GM04503 (cell line): ENCODE results near the gene NKX2-3.
A peak's percentile ranks its signal among the peaks of the same experiment; 100 is the strongest.

Experiments
- DNase-seq: peaks from one replicate; pipeline ENCODE4 v3.0.0-alpha.2; 2012; ENCODE audit warnings: low read depth

Gene NKX2-3

GRCh38 chr10:99539120-99539519 lies 6.4 kb downstream of the NKX2-3 start:
- no peak for DNase-seq

GRCh38 chr10:99539820-99540219 lies 7.1 kb downstream of the NKX2-3 start:
- DNase-seq = no peak

GRCh38 chr10:99540306-99540656 lies 7.5 kb downstream of the NKX2-3 start:
- no peak for DNase-seq

GRCh38 chr10:99540657-99541531 lies 8.2 kb downstream of the NKX2-3 start:
- no peak for DNase-seq

- no peak for DNase-seq
Measured at GRCh38 chr10:99544322-99544721, 11.6 kb downstream of the NKX2-3 start.

GRCh38 chr10:99548041-99548530 lies 15.3 kb downstream of the NKX2-3 start:
- no peak for DNase-seq

GRCh38 chr10:99551158-99551557 lies 18.4 kb downstream of the NKX2-3 start:
- DNase-seq = peak; percentile 21

GRCh38 chr10:99551616-99552015 lies 18.9 kb downstream of the NKX2-3 start:
- no peak for DNase-seq

- no peak for DNase-seq
Measured at GRCh38 chr10:99555371-99555770, 22.6 kb downstream of the NKX2-3 start.

GRCh38 chr10:99555825-99556523 lies 23.2 kb downstream of the NKX2-3 start:
- DNase-seq = no peak

GRCh38 chr10:99557044-99557443 lies 24.3 kb downstream of the NKX2-3 start:
- no peak for DNase-seq

- no peak for DNase-seq
Measured at GRCh38 chr10:99558708-99559107, 26.0 kb downstream of the NKX2-3 start.

GRCh38 chr10:99560277-99561126 lies 27.8 kb downstream of the NKX2-3 start:
- DNase-seq = no peak

GRCh38 chr10:99562631-99563030 lies 29.9 kb downstream of the NKX2-3 start:
- DNase-seq = no peak

- DNase-seq = no peak
Measured at GRCh38 chr10:99564361-99564760, 31.6 kb downstream of the NKX2-3 start.

- no peak for DNase-seq
Measured at GRCh38 chr10:99565166-99565565, 32.4 kb downstream of the NKX2-3 start.

- DNase-seq = no peak
Measured at GRCh38 chr10:99569253-99569939, 36.7 kb downstream of the NKX2-3 start.

- DNase-seq = no peak
Measured at GRCh38 chr10:99569961-99570360, 37.2 kb downstream of the NKX2-3 start.

GRCh38 chr10:99571816-99572215 lies 39.1 kb downstream of the NKX2-3 start:
- DNase-seq = no peak

GRCh38 chr10:99573790-99574189 lies 41.0 kb downstream of the NKX2-3 start:
- no peak for DNase-seq

- no peak for DNase-seq
Measured at GRCh38 chr10:99579971-99580370, 47.2 kb downstream of the NKX2-3 start.
